ENCODE data around the gene PGM1.

The PGM1 gene

GRCh38 chr1:63619558-63619957 lies 26.3 kb downstream of the PGM1 start:
- H3K4me1 ChIP-seq (ENCODE audit: insufficient read depth, low read length, severe bottlenecking) = peaks cover 17% of the 10 kb centered on the region
- no peaks in the 10 kb centered on the region for H3K9me3 ChIP-seq (ENCODE audit: low read length)
- no peak overlapping the region for H2AFZ ChIP-seq (ENCODE audit: low read length)
- H3K27ac ChIP-seq (ENCODE audit: low read depth, low read length, poor library complexity, severe bottlenecking) = no peak overlapping the region
- H3K4me3 ChIP-seq (ENCODE audit: low read depth, low read length, poor library complexity, severe bottlenecking) = no peak overlapping the region
- H3K79me2 ChIP-seq (ENCODE audit: insufficient read depth, low read length) = no peaks in the 10 kb centered on the region
- TF ChIP-seq, protein P1, sequence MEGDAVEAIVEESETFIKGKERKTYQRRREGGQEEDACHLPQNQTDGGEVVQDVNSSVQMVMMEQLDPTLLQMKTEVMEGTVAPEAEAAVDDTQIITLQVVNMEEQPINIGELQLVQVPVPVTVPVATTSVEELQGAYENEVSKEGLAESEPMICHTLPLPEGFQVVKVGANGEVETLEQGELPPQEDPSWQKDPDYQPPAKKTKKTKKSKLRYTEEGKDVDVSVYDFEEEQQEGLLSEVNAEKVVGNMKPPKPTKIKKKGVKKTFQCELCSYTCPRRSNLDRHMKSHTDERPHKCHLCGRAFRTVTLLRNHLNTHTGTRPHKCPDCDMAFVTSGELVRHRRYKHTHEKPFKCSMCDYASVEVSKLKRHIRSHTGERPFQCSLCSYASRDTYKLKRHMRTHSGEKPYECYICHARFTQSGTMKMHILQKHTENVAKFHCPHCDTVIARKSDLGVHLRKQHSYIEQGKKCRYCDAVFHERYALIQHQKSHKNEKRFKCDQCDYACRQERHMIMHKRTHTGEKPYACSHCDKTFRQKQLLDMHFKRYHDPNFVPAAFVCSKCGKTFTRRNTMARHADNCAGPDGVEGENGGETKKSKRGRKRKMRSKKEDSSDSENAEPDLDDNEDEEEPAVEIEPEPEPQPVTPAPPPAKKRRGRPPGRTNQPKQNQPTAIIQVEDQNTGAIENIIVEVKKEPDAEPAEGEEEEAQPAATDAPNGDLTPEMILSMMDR (IDR thresholded peaks at IDR 0.05; ENCODE audit: low read length) = no peak
- TF ChIP-seq EZH2 (IDR thresholded peaks at IDR 0.05; ENCODE audit: borderline replicate concordance, low read length) = no peak
- H3K36me3 ChIP-seq (ENCODE audit: insufficient read depth, low read length) = no peaks in the 10 kb centered on the region; the same call in 1 of the 2 replicates
- H3K4me2 ChIP-seq (ENCODE audit: low read length) = no peak overlapping the region
- no peaks in the 10 kb centered on the region for H3K9me2 ChIP-seq (ENCODE audit: low read depth, low read length)
- H4K20me1 ChIP-seq (ENCODE audit: insufficient read depth, low read length) = no peaks in the 10 kb centered on the region
- H3K9ac ChIP-seq (ENCODE audit: low read length) = no peak overlapping the region
- no peaks in the 10 kb centered on the region for H3F3A ChIP-seq (ENCODE audit: insufficient read depth, low read length)
- no peaks in the 10 kb centered on the region for H3K27me3 ChIP-seq (ENCODE audit: insufficient read depth, low read length)

GRCh38 chr1:63620671-63621070 lies 27.5 kb downstream of the PGM1 start:
- Histone ChIP-seq H4K20me1 (ENCODE audit: insufficient read depth, low read length) (no peaks in the 10 kb centered on the region), H3K4me2 (ENCODE audit: low read length) (no peak overlapping the region), H3K27me3 (ENCODE audit: insufficient read depth, low read length) (no peaks in the 10 kb centered on the region), H3K79me2 (ENCODE audit: insufficient read depth, low read length) (no peaks in the 10 kb centered on the region), H3K27ac (ENCODE audit: low read depth, low read length, poor library complexity, severe bottlenecking) (no peak overlapping the region), H3K36me3 (ENCODE audit: insufficient read depth, low read length) (no peaks in the 10 kb centered on the region; the same call in 1 of the 2 replicates), H2AFZ (ENCODE audit: low read length) (no peak overlapping the region), H3K9me3 (ENCODE audit: low read length) (no peaks in the 10 kb centered on the region), H3K9ac (ENCODE audit: low read length) (no peak overlapping the region), H3F3A (ENCODE audit: insufficient read depth, low read length) (no peaks in the 10 kb centered on the region), H3K4me1 (ENCODE audit: insufficient read depth, low read length, severe bottlenecking) (peaks cover 17% of the 10 kb centered on the region), H3K9me2 (ENCODE audit: low read depth, low read length) (no peaks in the 10 kb centered on the region), H3K4me3 (ENCODE audit: low read depth, low read length, poor library complexity, severe bottlenecking) (no peak overlapping the region)
- TF ChIP-seq, protein P1 (IDR thresholded peaks at IDR 0.05; ENCODE audit: low read length) = no peak
- no peak for TF ChIP-seq EZH2 (IDR thresholded peaks at IDR 0.05; ENCODE audit: borderline replicate concordance, low read length)

DNA sequence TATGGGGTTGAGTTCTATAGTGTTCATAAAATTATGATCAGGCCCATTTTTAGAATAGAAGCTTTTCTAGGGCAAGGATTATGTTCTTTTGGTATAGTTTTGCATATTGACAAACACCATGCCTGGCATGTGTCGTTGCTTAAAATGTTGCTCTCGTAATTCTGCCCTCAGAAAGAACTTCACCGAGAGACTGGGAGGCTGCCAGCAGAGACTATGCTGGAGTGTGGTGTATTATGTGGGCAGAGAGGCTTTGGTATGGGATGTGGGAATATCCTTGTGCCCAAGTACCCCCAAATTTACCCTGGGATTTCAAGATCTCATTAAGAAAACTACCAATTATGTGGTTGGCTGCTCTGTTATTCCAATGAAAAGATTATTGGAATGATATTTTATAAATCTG lies 27.9 kb downstream of the PGM1 start:
- Histone ChIP-seq H3K79me2 (ENCODE audit: insufficient read depth, low read length) (no peaks in the 10 kb centered on the region), H3K4me3 (ENCODE audit: low read depth, low read length, poor library complexity, severe bottlenecking) (no peak overlapping the region)

More for the DNA sequence above, 27.9 kb downstream of the PGM1 start:
- Histone ChIP-seq H3K4me2 (ENCODE audit: low read length) (no peak overlapping the region), H3K36me3 (ENCODE audit: insufficient read depth, low read length) (no peaks in the 10 kb centered on the region; the same call in 1 of the 2 replicates), H3K9ac (ENCODE audit: low read length) (no peak overlapping the region), H2AFZ (ENCODE audit: low read length) (no peak overlapping the region), H3K9me2 (ENCODE audit: low read depth, low read length) (no peaks in the 10 kb centered on the region), H4K20me1 (ENCODE audit: insufficient read depth, low read length) (no peaks in the 10 kb centered on the region), H3K27me3 (ENCODE audit: insufficient read depth, low read length) (no peaks in the 10 kb centered on the region), H3K9me3 (ENCODE audit: low read length) (no peaks in the 10 kb centered on the region), H3K27ac (ENCODE audit: low read depth, low read length, poor library complexity, severe bottlenecking) (no peak overlapping the region), H3K4me1 (ENCODE audit: insufficient read depth, low read length, severe bottlenecking) (peaks cover 17% of the 10 kb centered on the region), H3F3A (ENCODE audit: insufficient read depth, low read length) (no peaks in the 10 kb centered on the region)
- TF ChIP-seq, protein P1 (IDR thresholded peaks at IDR 0.05; ENCODE audit: low read length) = no peak
- no peak for TF ChIP-seq EZH2 (IDR thresholded peaks at IDR 0.05; ENCODE audit: borderline replicate concordance, low read length)

Measured in OCI-LY1 (cell line).